NK-92 (cell line): Measurements from ENCODE around the gene CMTM4.
"Not testable (repeated sequence)": the region's sequence is repeated elsewhere in the genome, so short reads cannot be mapped to it uniquely, and the experiment has no call there.

Experiments
- DNase-seq: peaks from one replicate; lab custom pipeline; 2025; ENCODE audit not compliant: unreplicated experiment; lab: John Stamatoyannopoulos, UW

The CMTM4 gene

GRCh38 chr16:66596986-66597848, 99.3 kb downstream of the CMTM4 start:
- no peak for DNase-seq

- DNase-seq, result not testable (repeated sequence)
These were observed 100.0 kb downstream of the CMTM4 start for GRCh38 chr16:66596559-66596958.

GRCh38 chr16:66594739-66595138, 101.8 kb downstream of the CMTM4 start:
- DNase-seq, result no peak

- no peak for DNase-seq
These were observed 103.7 kb downstream of the CMTM4 start for GRCh38 chr16:66592814-66593213.

DNA sequence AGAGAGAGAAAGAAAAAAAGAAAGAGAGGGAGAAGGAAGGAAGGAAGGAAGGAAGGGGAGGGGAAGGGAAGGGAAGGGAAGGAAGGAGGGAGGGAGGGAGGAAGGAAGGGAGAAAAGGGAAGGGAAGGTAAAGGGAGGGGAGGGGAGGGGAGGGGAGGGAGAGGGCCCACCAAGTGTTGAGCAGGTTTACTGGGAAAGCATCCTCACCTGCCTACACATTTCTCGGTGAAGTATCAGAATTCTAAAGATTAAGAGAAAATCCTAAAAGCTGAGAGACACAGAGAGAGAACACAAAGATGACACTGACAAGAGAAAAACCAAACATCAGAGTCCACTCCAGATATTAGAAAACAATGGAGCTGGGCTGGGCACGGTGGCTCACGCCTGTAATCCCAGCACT, 104.3 kb downstream of the CMTM4 start:
- DNase-seq, result no peak

GRCh38 chr16:66591018-66591417, 105.5 kb downstream of the CMTM4 start:
- no peak for DNase-seq

- DNase-seq, result no peak
These were observed 106.2 kb downstream of the CMTM4 start for GRCh38 chr16:66590322-66590721.

GRCh38 chr16:66588981-66589713, 107.4 kb downstream of the CMTM4 start:
- DNase-seq, result no peak

DNA sequence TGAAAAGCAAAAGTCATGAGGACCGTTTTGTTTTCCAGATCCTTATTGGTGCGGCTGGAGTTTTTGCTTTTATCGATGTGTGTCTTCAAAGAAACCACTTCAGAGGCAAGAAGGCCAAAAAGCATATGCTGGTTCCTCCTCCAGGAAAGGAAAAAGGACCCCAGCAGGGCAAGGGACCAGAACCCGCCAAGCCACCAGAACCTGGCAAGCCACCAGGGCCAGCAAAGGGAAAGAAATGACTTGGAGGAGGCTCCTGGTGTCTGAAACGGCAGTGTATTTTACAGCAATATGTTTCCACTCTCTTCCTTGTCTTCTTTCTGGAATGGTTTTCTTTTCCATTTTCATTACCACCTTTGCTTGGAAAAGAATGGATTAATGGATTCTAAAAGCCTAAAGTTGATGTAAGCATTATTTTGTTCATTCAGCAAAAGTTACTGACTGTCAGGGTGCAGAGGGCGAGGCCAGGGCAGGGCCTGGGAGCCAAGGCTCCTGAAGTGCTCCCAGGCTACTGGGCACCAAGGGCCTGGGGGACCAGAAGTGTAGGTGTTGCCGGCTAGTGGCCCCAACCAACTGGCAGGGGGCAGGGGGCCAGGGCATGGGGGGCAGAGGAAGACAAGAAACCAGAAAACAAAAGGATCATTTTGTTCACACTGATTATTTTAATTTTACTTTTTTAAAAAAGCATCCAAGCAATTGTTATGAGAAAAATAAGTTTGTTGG, 108.5 kb downstream of the CMTM4 start:
- no peak for DNase-seq

DNA sequence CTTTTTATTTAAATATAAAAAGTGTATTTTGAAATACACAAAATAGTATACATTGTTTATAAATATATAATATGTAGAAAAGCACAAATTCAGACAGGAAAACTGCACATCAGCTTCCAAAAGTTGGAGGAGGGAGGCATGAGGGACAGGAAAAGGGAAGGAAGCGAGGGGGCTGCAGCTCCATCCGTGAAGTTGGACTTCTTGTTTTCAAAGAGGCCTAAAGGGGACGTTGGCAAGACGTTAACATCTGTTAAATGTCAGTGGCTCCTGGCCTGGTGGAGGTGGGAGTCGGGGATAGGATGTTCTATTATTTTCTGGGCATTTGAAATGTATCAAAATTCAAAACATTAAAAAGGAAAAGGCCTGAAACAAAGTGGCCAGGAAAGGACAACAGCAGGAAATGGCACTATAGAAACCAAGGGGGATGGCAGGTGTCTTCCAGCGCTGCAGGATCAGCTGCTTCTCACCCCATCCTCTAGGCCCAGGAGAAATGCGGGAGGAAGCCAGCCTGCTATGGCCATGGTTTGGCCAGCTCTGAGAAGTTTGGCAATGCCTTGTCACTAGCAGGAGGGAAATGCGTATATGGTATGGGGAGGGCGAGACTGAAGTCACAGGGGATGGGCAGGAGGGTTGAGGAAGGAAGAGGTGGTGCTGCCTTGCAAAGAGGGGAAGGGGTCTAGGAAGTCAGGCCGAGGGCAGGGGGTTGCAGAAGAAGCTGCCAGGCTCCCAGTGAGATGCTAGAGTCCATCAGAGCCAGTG, 110.9 kb downstream of the CMTM4 start:
- DNase-seq, result no peak

- no peak for DNase-seq
These were observed 115.1 kb downstream of the CMTM4 start for GRCh38 chr16:66581246-66581952.

DNA sequence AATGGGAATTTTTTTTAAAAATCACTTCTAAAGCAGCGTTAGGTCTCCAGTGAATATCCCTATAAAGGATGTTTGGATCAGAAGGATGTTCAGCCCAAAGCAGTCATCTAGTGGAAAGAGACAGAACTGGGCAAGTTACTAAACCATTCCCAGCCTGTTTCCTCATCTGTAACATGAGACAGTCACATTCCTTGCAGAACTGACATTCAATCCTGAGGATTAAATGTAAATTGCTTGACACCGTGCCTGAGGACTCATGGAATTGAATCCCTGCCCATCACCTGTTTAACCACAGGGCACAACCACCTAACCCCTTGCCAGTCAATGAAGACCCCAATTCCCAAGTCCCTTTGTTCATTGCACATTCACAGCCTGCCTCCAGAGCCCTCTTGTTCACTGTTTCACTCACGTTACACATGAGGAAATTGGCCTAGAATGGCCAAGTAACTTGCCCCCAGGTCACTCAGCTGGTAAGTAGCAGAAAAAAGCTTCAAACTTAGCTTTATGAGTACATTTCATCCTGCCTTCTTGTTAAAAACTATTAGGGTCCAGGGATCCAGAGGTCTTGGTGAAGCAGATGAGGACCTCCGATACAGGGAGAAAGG, 115.8 kb downstream of the CMTM4 start:
- no peak for DNase-seq

DNA sequence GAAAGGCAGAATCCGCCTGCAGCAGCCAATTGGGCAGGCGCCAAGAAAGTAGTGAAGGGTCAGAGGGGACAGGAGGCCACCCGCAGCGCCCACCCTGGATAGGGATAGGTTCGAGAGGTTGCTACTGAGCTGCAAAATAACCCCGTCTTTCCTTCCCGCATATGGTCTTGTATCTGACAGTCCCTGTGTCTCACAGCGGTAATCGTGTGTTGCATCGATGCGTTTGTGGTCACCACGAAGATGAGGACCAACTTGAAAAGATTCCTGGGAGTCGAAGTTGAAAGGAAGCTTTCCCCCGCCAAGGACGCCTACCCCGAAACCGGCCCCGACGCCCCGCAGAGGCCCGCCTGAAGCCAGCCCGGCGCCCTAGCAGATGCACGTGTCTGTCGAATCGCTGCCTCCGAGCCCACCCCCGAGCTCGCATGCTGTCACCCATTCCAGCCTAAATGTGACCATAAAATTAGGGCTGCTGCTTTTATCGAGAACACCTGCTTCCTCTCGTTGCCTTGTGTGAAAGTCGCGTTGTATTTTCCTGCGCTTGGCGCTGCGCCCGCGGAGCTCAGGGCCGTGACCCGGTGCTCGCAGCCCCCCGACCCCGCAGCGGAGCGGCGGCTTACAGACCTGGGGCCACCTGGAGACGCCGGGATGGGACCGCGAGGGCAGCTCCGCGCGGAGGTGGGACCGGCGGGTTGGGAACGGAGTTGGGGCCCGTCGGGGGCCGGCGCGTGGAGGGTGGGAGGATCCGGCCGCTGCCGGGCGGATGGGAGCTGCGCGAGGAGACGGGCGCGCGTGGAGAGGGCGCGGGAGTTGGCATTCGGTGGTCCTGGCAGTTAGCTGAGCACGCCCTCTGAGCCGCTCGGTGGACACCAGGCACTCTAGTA, 117.7 kb downstream of the CMTM4 start, which contains the start of gene CMTM2:
Gene CMTM2, plus strand, starts transcription at position 813 of the 881 bp plus-strand sequence. CDS start 145 bp downstream, outside the sequence.
- DNase-seq, result no peak

GRCh38 chr16:66576296-66576695, 120.2 kb downstream of the CMTM4 start:
- no peak for DNase-seq

GRCh38 chr16:66575060-66575459, 121.5 kb downstream of the CMTM4 start:
- DNase-seq, result no peak

GRCh38 chr16:66574531-66574930, 122.0 kb downstream of the CMTM4 start:
- no peak for DNase-seq

DNA sequence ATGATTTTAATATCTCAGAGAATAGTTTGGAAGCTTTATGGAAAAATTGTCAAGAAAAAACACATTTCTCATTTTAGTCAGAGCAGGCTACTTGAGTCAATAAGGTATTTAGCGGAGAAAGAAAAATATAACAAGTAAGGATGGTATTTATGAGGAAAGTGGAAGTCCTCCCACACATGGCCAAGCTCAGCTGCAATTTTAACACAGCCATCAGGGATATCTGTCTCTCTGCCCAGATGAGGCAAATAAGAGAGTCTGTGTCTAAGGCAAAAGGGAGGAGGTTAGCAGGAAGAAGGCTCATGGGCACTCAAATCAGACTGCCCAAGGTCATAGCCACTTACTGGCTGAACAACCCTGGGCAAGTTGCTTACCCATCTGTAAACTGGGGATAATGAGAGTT, 122.5 kb downstream of the CMTM4 start:
- DNase-seq, result no peak

- no peak for DNase-seq
These were observed 124.2 kb downstream of the CMTM4 start for GRCh38 chr16:66572356-66572755.
